PC-9 (cell line): Measurements from ENCODE around the gene MSANTD2. TPM values are rescaled to one million over a fixed set of nuclear protein-coding genes. Genes with fewer than 3 reads are reported as not detected.

ENCODE experiments used
- BruUV-seq: library from RNA; stranded (reverse); fragments of 400-500 nt; replicated peaks from 2 replicates; lab custom pipeline; 2021; lab: Mats Ljungman, UMichigan
- CTCF ChIA-PET: fragments of 300-600 bp; sonication (Branson Sonifier 250); formaldehyde crosslinking; loops from one replicate; lab custom pipeline; 2022; ENCODE audit warnings: antibody characterized with exemption; lab: Charles Lee
- POLR2A ChIA-PET: fragments of 300-600 bp; sonication (Branson Sonifier 250); formaldehyde crosslinking; loops from one replicate; lab custom pipeline; 2022; ENCODE audit warnings: antibody characterized with exemption; ENCODE audit not compliant: unreplicated experiment; lab: Charles Lee
- DNase-seq, 2 experiments: peaks; one replicate each; pipeline versions ENCODE4 v3.0.0 to v3.0.0-alpha.2; 2015 to 2022; ENCODE audit warnings: mixed read lengths in 1 of 2
- H2AFZ ChIP-seq: fragments of 200-600 bp; sonication (generic); 2 replicates; pipeline ENCODE4 v1.8.1; 2017; ENCODE audit warnings: antibody characterized with exemption
- H3F3A ChIP-seq: fragments of 200-600 bp; sonication (generic); 2 replicates; pipeline ENCODE4 v1.8.1; 2017; ENCODE audit warnings: antibody characterized with exemption, mild to moderate bottlenecking, low read depth; ENCODE audit not compliant: insufficient read depth
- H3K27ac ChIP-seq: fragments of 200-600 bp; sonication (generic); 2 replicates; pipeline ENCODE4 v1.6.1; 2016; ENCODE audit warnings: mixed run types
- H3K27me3 ChIP-seq: fragments of 200-600 bp; sonication (generic); 2 replicates; pipeline ENCODE4 v1.6.1; 2016; ENCODE audit warnings: low read depth, mixed run types; ENCODE audit not compliant: insufficient read depth
- H3K36me3 ChIP-seq: fragments of 200-600 bp; sonication (generic); 2 replicates; pipeline ENCODE4 v1.6.1; 2016; ENCODE audit warnings: low read depth, mixed run types
- H3K4me1 ChIP-seq: fragments of 200-600 bp; sonication (generic); replicated peaks from 2 replicates; pipeline ENCODE4 v1.6.1; 2016; ENCODE audit warnings: mixed run types; ENCODE audit not compliant: insufficient read depth
- H3K4me2 ChIP-seq: fragments of 200-600 bp; sonication (generic); 2 replicates; pipeline ENCODE4 v1.6.1; 2017; ENCODE audit warnings: mixed run types
- H3K4me3 ChIP-seq: fragments of 200-600 bp; sonication (generic); 2 replicates; pipeline ENCODE4 v1.6.1; 2016; ENCODE audit warnings: mixed run types
- H3K79me2 ChIP-seq: fragments of 200-600 bp; sonication (generic); 2 replicates; pipeline ENCODE4 v1.6.1; 2017; ENCODE audit warnings: low read depth, mixed run types
- H3K9me2 ChIP-seq: fragments of 200-600 bp; sonication (generic); 2 replicates; pipeline ENCODE4 v1.8.1; 2017; ENCODE audit warnings: mild to moderate bottlenecking; ENCODE audit not compliant: insufficient read depth
- H3K9me3 ChIP-seq: fragments of 200-600 bp; sonication (generic); 2 replicates; pipeline ENCODE4 v1.8.1; 2016; ENCODE audit warnings: low read depth; ENCODE audit not compliant: insufficient read depth
- H4K20me1 ChIP-seq: fragments of 200-600 bp; sonication (generic); 2 replicates; pipeline ENCODE4 v1.8.1; 2017; ENCODE audit not compliant: insufficient read depth
- CTCF ChIP-seq: fragments of 200-600 bp; sonication (generic); conservative IDR thresholded peaks from 2 replicates; pipeline ENCODE4 v1.6.1; 2017; ENCODE audit warnings: mixed run types, antibody characterized with exemption, mild to moderate bottlenecking, moderate library complexity
- EZH2 ChIP-seq: fragments of 200-600 bp; sonication (generic); IDR thresholded peaks from 2 replicates; pipeline ENCODE4 v1.8.0; 2017; ENCODE audit warnings: antibody characterized with exemption, low read depth
- intact Hi-C: fragments of 100-400 bp; cut with micrococcal nuclease; formaldehyde crosslinking; loops from one replicate; pipeline ENCODE4 v1.10.0; 2022; ENCODE audit not compliant: unreplicated experiment
- total RNA-seq: library from RNA; stranded (reverse); gene quantifications from 2 replicates; pipeline ENCODE4 v1.2.3, GENCODE V29; 2021

The MSANTD2 gene
- total RNA-seq, 1 experiment from 2014 or later, result 16.9 TPM

- Histone ChIP-seq H3K36me3 (no peaks in the 10 kb centered on the region), H4K20me1 (no peaks in the 10 kb centered on the region), H3K4me3 (no peak overlapping the region), H3K9me2 (no peaks in the 10 kb centered on the region), H3K4me2 (no peak overlapping the region), H3F3A (no peaks in the 10 kb centered on the region), H3K27me3 (peaks cover 40% of the 10 kb centered on the region), H3K27ac (no peak overlapping the region), H3K79me2 (no peaks in the 10 kb centered on the region), H3K9me3 (no peaks in the 10 kb centered on the region), H2AFZ (no peak overlapping the region), H3K4me1 (no peaks in the 10 kb centered on the region)
- CTCF ChIA-PET, result no interaction called here
- no peak for DNase-seq
- intact Hi-C loops, result no loop called here
- POLR2A ChIA-PET, result interaction anchor here (0.6 kb wide), 1 partner anchor 23 kb away, joined by 6 read pairs; no protein-coding TSS in a partner anchor
- BruUV-seq, result no TSS peak
- TF ChIP-seq CTCF, result no peak
- no peak for TF ChIP-seq EZH2
Measured at GRCh38 chr11:124716591-124716990, 83.6 kb downstream of the MSANTD2 start.

Other genes starting within 250 kb of the MSANTD2 start
- not detected in 2 replicates for gene OR8A1, start 230.4 kb downstream of the MSANTD2 start, total RNA-seq
- gene PANX3, start 189.0 kb downstream of the MSANTD2 start, total RNA-seq, result not detected in 2 replicates
- gene TBRG1, start 177.5 kb downstream of the MSANTD2 start, total RNA-seq, result 22.3 and 24.3 TPM in 2 replicates
- 29.2 and 37.9 TPM in 2 replicates for gene SIAE, start 126.7 kb downstream of the MSANTD2 start, total RNA-seq
- gene SPA17, start 126.5 kb downstream of the MSANTD2 start, total RNA-seq, result 6.1 and 15.7 TPM in 2 replicates
- gene NRGN, start 60.5 kb downstream of the MSANTD2 start, total RNA-seq, result 6.8 and 10.2 TPM in 2 replicates
- 12.4 and 13.6 TPM in 2 replicates for gene VSIG2, start 48.2 kb downstream of the MSANTD2 start, total RNA-seq
- gene ESAM, start 38.1 kb downstream of the MSANTD2 start, total RNA-seq, result 13.5 and 15.3 TPM in 2 replicates
- gene ROBO3, start 65.0 kb upstream of the MSANTD2 start, total RNA-seq, result 1.3 and 1.5 TPM in 2 replicates
- gene ROBO4, start 97.5 kb upstream of the MSANTD2 start, total RNA-seq, result 0.20 TPM in 1 of 2 replicates, not detected in the other
- not detected in 2 replicates for gene HEPN1, start 118.8 kb upstream of the MSANTD2 start, total RNA-seq
- not detected in 2 replicates for gene HEPACAM, start 135.6 kb upstream of the MSANTD2 start, total RNA-seq
- 2.7 and 2.8 TPM in 2 replicates for gene CCDC15, start 153.8 kb upstream of the MSANTD2 start, total RNA-seq